HCEC 1CT (cell line): ENCODE data around the gene NVL.

Experiments used
- DNase-seq: peaks from one replicate; pipeline ENCODE4 v3.0.0-alpha.2; 2017

The NVL gene

GRCh38 chr1:224276771-224277487, 53.0 kb downstream of the NVL start:
- DNase-seq: no peak

- no peak for DNase-seq
These were observed 54.9 kb downstream of the NVL start for GRCh38 chr1:224274970-224275626.

GRCh38 chr1:224273641-224274040, 56.3 kb downstream of the NVL start:
- peak; percentile 82 for DNase-seq

- no peak for DNase-seq
These were observed 58.9 kb downstream of the NVL start for GRCh38 chr1:224271106-224271505.

GRCh38 chr1:224267925-224268324, 62.0 kb downstream of the NVL start:
- no peak for DNase-seq

GRCh38 chr1:224266915-224267856, 62.8 kb downstream of the NVL start:
- DNase-seq: no peak

DNA sequence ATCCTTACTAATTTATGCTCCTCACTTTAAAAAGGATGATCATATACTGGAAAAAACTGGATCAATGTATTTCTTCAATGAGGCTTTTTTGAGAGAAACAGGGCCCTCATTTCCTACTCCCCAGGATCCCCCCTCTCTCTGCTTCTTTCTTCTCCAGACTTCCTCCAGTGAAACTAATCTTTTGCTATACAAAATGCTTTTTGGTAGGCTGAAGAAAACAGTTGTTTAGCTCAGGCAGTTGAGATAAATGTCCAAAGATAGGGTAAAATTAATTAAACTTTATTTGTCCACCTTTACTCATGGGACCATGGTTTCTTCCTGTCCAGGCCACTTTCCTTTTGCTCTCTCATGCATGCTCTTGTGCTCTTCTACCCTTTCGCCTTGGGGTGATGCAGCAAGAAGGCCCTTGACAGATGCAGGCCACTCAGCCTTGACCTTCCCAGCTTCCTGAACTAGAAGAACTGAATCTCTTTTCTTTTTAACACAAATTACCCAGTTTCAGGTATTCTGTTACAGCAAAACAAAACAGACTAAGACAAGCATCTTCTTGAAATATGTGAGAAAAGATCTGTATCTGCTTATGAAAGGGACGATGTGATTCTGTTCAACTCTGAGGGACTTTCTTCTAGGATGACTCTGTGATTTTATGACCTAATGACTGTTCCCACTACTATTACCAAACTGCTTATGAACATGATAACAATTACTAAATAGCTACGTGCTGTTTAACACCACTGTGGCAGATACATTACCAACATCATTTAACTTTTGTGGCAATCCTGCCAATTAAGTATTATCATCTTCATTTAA, 63.7 kb downstream of the NVL start:
- DNase-seq: no peak

DNA sequence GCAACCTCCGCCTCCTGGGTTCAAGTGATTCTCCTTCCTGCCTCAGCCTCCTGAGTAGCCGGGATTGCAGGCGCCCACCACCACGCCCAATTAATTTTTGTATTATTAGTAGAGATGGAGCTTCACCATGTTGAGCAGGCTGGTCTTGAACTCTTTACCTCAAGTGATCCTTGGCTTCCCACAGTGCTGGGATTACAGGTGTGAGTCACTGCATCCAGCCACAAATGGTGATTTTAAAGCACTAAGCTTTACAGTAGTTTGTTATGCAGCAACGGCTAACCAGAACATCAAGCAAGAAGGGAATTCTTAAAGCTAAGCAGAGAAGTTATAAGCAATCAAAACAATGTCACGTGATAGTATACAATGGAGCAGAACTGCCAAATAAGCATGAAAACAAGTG, 65.7 kb downstream of the NVL start:
- DNase-seq: no peak

- no peak for DNase-seq
These were observed 67.5 kb downstream of the NVL start for GRCh38 chr1:224262373-224263054.

DNA sequence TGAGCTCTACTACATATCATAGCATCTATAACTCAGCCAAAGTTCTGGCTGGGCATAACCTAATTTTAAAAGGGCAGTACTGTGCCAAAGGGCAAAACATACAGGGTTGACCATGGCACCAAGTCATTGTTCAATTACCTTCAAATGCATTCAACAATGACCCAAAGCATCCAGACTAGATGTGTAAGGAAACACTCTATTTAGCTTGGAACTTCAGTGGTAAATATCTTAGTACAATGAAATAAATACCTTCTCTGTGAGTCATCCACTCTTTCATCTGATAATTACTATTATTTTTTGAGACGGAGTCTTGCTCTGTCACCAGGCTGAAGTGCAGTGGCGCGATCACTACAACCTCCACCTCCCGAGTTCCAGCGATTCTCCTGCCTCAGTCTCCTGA, 70.0 kb downstream of the NVL start:
- DNase-seq: peak; percentile 11

- DNase-seq: no peak
These were observed 71.6 kb downstream of the NVL start for GRCh38 chr1:224258351-224258750.

DNA sequence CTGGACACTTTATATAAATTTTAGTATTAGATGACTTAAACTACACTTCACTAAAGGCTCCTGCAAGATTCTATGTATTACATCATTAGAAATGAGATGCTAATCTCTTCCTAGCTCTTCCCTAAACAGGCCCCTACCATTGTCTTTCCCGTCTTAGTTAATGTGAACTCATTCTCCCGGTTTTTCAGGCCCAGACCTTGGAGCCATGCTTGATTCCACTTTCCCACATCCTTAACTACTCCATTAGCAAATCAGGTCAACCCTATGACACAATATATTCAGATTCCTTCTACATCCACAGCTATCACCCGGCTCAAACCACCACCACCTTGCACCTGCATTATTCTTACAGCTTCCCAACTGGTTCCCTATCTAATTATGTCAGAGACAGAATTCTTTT, 73.3 kb downstream of the NVL start:
- no peak for DNase-seq

DNA sequence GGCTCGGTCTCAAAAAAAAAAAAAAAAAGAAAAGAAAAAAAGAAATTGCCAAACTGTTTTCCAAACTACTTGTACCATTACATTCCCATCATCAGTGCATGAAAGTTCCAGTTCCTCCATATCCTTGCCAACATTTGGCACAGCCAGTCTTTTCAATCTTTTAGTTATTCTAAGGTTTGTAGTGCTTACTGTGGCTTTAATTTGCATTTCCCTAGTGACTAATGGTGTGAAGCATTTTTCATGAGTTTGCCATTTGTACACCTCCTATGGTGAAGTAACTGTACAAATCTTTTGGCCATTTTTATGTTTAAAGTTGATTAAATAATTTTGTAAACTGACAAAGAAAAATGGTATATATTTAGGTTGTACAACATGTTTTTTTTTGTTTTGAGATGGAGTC, 76.3 kb downstream of the NVL start:
- DNase-seq: peak; percentile 19

GRCh38 chr1:224252479-224252878, 77.5 kb downstream of the NVL start:
- no peak for DNase-seq

DNA sequence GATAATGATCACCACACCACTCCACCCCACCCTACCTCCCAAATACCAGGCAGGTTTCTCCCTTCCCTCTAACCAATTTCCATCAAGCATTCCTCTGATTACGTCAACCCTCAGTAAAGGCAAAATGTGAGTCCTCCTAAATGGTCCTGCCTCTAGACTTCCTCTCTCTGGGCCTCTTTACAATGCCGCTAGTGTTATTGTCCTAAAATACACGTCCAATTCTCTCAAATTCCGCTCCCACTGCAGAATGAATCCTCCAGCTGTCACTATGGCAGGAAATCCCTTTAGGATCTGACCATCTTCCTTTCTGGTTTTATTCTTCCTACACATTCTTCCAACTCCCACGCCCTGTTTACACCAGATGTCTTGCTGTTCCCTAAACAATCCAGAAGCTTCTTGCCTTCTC, 78.2 kb downstream of the NVL start:
- DNase-seq: no peak

DNA sequence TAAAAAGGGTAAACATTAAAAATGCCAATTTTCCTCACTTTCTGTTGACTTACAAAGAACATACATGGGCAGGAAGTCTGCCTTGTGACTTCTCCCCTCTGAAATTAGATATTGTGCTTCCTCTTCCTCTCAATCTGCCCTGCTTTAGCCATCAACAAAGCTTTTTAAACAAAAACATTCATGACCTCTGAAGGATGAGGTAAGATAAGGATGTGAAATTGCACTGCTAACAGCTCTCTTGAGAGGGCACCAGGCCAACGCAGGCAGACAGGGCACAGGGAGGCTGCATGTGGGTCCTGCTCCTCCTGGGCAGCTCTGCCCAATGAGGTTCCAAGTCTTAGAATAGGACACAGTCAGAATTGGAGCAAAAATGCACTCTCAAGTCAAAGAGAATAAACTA, 84.8 kb downstream of the NVL start:
- peak; percentile 55 for DNase-seq

- DNase-seq: no peak
These were observed 91.2 kb downstream of the NVL start for GRCh38 chr1:224238756-224239155.

DNA sequence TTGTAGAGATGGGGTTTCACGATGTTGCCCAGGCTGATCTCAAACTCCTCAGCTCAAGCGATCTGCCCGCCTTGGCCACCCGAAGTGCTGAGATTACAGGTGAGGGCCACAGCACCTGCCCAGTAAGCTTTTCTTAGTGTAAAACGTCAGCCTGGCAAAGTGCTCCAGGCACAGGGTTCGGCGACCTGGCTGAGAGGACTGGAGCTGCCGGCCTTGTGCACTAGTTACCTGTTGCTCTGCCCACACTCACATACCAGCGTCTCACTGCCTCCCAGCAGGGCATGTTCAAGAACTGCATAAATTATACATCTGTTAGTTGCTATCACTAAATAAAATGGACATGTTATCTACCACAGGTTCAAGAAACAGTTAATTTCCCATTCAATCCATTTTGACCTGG, 91.8 kb downstream of the NVL start:
- DNase-seq: no peak

DNA sequence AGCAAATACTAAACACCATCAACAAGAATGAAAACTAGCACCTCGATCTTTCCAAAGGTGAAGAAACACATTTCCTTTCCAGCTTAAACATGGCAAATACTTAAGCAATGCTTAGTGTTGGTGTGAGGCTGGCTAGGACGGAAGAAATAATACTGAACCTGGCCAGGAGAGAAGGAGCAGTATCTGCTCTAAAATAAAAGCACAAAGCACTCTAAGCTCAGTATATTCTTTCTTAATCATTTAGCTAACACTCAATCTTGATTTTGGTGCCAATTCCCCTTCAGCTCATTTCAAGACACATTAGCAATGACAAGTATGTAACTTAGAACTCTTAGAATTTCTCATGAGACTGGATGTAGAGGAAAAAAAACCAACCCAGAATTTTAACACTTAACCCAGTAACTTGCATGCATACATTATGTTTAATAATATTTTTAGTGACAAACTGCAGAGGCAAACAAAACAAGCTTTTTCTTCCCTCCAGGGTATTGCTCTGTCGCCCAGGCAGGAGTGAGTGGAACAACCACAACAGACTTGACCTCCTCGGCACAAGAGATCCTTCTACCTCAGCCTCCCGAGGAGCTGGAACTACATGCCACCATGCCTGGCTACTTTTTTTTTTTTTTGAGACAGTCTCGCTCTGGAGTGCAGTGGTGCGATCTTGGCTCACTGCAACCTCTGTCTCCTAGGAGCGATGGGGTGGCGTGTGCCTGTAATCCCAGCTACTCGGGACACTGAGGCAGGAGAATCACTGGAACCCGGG, 92.7 kb downstream of the NVL start:
- DNase-seq: no peak

GRCh38 chr1:224235813-224236493, 94.0 kb downstream of the NVL start:
- DNase-seq: no peak

- no peak for DNase-seq
These were observed 96.0 kb downstream of the NVL start for GRCh38 chr1:224234017-224234416.
